DMS53 (cell line): ENCODE measurements around the gene ACP4.
"Not testable (repeated sequence)": the region's sequence is repeated elsewhere in the genome, so short reads cannot be mapped to it uniquely, and the experiment has no call there.

ENCODE experiments used
- DNase-seq: peaks from one replicate; lab custom pipeline; 2025; lab: John Stamatoyannopoulos, UW

The ACP4 gene

DNA sequence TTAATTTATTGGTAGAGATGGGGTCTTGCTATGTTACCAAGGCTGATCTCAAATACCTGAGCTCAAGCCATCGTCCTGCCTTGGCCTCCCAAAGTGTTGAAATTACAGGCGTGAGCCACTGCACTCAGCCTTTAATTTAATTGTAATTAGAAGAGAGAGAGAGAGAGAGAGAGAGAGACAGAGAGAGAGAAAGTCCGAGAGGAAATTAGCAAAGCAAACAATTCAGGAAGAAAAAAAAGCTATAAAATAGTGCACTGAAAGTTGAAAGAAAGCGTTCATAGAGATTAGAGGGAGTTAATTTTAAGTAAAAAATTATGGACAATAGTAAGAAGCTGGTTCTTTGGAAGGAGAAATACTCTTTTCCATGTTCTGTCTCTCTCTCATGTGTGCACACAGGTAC lies 13.0 kb upstream of the ACP4 start:
- DNase-seq: no peak

DNA sequence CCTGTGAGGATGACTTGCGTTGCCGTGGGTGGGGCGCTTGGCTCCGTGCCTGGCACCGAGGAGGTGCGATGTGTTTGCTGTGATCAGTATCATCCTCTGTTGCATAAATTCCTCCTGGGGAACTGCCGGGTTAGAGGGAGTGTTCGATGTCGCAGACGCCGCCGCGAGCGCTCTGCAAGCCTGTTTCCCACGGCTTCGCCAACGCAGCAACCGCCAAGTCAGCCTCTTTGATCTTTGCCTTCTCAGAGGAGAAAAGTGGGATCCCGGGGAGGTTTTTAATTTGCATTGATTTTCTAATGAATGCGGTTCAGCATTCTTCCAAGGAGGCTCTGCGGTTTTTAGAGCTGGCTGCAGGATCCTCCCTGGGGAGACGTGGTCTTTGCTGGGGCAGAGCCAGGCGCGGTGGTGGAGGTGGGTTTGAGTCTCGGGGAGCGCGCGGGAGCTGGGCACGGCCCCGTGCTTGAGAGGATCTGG lies 12.3 kb upstream of the ACP4 start:
- DNase-seq: peak; percentile 23

- no peak for DNase-seq
Observed at GRCh38 chr19:50778906-50779430, 11.2 kb upstream of the ACP4 start.

GRCh38 chr19:50779504-50780457 lies 10.4 kb upstream of the ACP4 start:
- DNase-seq: no peak

DNA sequence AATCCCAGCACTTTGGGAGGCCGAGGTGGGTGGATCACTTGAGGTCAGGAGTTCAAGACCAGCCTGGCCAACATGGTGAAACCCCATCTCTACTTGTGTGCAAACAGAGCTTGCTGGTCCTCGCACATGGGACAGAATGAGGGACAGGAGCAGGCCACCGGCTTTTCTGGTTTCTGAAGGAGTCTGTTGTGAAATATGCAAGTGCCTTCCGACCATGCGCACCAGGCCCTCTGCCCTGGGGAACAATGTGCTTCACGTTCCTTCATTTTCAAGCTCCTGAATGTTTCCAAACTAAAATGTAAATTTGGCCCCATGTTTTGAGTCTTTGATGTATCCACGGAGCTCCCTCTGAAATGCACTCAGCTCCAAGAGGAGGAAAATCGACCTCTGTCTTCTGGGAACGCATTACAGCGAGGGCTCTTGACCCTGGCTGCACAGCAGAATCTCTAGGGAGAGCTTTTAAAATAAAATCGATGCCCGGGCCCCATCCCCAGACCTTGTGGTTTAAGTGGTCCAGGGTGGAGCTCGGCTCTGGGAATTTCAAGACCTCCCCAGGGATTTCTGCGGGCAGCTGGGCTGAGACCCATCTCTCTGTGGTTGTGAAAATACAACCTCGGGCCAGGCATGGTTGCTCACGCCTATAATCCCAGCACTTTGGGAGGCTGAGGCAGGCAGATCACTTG lies 9.3 kb upstream of the ACP4 start:
- no peak for DNase-seq

- DNase-seq: not testable (repeated sequence)
Observed at GRCh38 chr19:50783848-50784152, 6.4 kb upstream of the ACP4 start.

- DNase-seq: no peak
Observed at GRCh38 chr19:50784710-50785109, 5.5 kb upstream of the ACP4 start.

DNA sequence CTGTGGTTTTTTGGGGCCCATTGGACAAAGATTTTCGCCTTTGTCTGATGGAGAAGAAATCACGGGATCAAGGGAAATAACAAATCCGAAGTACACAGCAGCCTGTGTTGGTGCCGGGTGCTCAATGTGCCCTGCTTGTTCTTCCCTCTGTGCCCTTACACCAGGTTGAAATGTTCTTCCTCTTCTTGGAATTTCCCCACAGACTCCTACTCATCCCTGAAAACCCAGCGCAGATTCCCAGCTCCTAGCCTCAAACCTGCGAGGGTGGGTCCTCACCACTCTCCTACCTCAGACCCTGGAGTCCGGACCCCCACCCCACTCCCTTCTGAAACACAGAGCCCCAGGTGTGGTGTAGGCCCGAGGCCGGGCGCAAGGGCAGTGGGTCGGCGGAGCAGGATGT lies 4.9 kb upstream of the ACP4 start:
- no peak for DNase-seq

GRCh38 chr19:50790922-50791467 lies 780 bp downstream of the ACP4 start:
- DNase-seq: no peak

DNA sequence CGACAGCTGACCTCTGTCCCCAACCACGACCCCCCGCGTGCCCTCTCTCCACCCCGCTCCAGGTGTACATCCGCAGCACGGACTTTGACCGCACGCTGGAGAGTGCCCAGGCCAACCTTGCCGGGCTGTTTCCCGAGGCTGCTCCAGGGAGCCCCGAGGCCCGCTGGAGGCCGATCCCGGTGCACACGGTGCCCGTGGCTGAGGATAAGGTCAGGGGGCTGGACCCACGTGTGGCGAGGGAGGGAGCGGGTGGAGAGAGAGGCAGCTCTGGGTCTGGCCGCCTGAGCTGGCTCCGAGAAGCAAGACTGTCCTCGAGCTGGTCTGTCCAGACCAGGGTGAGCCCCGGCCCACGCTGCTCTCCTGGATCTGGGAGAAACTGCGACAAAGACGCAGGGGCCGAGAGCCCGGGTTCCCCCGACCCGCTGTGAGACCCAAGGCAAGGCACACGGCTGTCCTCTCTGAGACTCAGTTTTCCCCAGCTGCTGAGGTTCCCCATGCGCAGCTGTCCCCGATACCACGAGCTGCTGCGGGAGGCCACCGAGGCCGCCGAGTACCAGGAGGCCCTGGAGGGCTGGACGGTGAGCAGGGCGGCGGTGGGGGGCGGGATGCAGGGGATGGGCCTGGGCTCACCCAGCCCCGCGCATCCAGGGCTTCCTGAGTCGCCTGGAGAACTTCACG lies 1.5 kb downstream of the ACP4 start:
- peak; percentile 47 for DNase-seq

DNA sequence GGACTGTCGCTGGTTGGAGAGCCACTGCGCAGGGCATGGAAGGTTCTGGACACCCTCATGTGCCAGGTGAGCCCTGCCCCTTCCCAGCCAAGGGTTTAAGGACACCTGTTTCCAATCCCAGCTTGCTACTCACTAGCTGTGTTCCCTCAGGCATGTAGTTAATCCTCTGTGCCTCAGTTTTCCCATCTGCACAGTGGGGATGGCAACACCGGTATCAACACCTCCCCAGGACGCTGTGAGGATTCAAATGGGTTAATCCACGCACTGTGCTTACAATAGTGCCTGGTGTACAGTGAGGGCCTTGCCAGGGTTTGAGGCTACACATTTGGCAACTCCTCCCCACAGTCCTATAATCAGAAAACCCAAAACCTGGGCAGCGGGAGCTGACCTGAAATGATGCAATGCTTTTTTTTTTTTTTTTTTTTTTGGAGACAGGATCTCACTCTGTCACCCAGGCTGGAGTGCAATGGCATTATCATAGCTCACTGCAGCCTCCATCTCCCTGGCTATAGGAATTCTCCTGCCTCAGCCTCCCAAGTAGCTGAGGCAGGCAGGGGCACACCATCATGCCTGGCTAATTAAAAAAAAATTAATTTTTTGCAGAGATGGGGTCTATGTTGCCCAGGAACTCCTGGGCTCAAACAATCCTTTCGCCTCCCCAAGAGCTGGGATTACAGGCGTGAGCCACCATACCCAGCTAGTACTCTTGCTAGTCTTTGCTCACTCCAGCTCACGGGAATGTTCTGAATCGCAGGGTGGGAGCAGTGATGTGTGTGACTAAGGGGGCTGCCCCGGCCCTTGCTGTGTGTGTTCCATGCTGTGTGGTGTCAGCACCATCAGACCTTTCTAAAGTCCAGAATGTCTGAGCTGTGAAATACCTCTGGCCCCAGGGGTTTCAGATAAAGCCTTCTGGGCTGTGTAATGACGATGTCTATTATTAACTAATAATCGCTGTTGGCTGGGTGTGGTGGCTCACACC lies 2.3 kb downstream of the ACP4 start:
- DNase-seq: peak; percentile 32

- DNase-seq: peak; percentile 40
Observed at GRCh38 chr19:50793558-50794065, 3.4 kb downstream of the ACP4 start.

DNA sequence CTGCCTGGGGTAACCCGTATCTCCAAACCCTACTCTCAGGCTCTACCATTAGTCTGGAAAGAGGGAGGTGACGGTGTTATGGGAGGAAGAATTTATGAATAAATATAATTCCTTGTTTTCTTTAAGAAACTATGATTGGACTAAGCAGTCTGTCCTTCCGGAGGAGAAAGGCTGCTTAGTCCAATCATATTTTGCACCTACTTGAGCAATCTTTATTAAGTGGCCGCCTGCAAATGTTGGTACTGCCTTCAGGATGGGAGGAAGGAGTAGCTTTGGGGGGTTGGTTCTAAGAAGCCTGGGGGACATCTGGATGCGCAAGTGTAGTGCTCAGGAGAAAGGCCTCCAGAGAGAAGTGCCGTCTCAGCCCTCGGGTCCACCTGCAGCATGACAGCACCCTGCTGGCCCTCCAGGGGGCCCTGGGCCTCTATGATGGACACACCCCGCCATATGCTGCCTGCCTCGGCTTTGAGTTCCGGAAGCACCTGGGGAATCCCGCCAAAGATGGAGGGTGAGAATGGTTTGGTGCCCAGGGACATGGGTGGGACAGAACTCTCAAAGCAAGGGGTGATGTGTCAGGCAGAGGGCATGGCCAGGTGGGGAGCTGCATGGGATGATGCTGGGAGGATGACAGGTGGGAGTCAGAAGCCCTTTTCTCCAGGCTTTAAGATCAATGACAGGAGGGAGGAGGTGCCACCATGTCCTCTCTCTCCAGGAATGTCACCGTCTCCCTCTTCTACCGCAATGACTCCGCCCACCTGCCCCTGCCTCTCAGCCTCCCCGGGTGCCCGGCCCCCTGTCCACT lies 4.1 kb downstream of the ACP4 start:
- DNase-seq: peak; percentile 84

- DNase-seq: peak; percentile 84
Observed at GRCh38 chr19:50794876-50795663, 4.9 kb downstream of the ACP4 start.

DNA sequence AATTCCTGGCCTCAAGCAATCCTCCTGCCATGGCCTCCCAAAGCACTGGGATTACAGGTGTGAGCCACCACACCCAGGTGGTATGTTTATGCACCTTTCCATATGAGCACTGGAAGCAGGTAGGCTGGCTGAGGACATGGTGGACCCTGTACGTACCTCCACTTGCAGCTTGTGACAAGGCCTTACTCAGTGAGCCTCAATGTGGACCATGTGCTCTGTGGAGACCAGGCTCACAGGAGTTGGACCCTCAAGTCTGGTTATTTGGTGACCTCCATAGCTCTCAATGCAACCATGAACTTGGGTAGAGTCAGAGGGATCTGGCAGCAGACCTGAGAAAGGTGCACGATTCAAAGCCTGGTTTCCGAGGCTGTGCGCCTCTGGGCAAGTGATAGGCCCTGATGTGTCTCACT lies 5.5 kb downstream of the ACP4 start:
- peak; percentile 53 for DNase-seq

- peak; percentile 49 for DNase-seq
Observed at GRCh38 chr19:50796128-50796633, 6.0 kb downstream of the ACP4 start.

DNA sequence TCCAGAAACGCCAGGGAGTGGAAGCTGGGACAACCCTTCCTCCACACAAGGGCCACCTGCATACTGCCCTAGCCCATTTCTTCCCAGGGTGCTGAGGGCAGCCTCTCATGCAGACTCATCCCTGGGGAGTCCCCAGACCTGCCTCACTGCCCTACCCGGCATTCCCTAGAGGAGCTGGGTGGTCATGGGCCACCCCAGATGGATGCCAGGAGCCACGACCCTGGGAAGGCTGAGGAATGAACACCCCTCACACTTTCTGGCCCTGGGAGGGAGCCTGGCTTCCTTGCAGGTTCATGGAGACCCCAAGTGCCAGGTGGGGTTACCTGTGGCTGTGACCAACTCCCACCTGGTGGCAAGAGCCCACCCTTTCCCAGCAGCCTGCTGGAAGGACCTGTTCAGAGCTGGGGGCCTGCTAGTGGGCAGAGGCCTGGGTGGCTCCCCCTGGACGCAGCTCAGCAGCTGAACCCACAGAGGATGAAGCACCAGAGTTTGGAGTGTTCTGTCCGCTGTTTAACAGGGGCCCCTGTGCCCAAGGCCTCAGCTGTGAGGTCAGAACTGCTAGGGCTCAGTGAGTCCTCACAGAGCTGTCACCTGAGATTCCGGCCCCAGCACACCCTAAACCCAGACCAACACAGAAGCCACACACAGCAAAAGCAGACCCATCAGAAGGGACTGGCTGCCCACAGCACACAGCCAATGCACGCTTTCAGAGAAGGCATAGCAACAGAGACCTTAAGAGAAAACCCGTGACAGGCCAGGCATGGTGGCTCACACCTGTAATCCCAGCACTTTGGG lies 6.6 kb downstream of the ACP4 start:
- DNase-seq: peak; percentile 33

DNA sequence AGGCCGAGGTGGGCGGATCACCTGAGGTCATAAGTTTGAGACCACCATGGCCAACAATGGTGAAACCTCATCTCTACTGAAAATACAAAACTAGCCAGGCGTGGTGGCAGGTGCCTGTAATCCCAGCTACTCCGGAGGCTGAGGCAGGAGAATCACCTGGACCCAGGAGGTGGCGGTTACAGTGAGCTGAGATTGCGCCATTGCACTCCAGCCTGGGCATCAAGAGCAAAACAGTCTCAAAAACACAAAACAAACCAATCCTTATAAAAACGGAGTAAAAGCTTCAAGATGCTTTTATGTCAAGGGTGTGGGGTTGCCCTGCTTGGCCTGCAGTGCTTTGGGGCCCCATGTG lies 7.2 kb downstream of the ACP4 start:
- no peak for DNase-seq
